ENCODE measurements around the gene SLC38A10. TPM values are rescaled to one million over a fixed set of nuclear protein-coding genes. Genes with fewer than 3 reads are reported as not detected.

The SLC38A10 gene
- polyA plus RNA-seq, 1 donor (not counting 4 experiments of a cell fraction or from before 2014, with no cell fraction given): 16.8 TPM

- Histone ChIP-seq H3K27ac (ENCODE audit: control insufficient read depth, insufficient read depth, low read length) (no peak overlapping the region), H3K4me3 (ENCODE audit: control insufficient read depth in 2 of 3, extremely low read depth in 1 of 3, insufficient read depth in 2 of 3, low read depth in 1 of 3, low read length in 3 of 3) (no peak overlapping the region), H4K20me1 (ENCODE audit: control insufficient read depth, extremely low read depth, insufficient read depth, low read length) (no peaks in the 10 kb centered on the region), H3K9ac (ENCODE audit: control insufficient read depth, extremely low read depth, insufficient read depth, low read length) (no peak overlapping the region), H3K9me3 (ENCODE audit: control insufficient read depth, low read depth, low read length) (no peaks in the 10 kb centered on the region), H3K27me3 (ENCODE audit: control insufficient read depth, extremely low read depth, insufficient read depth, low read length) (no peaks in the 10 kb centered on the region), H3K4me1 (ENCODE audit: control insufficient read depth, extremely low read depth, insufficient read depth, low read length) (no peaks in the 10 kb centered on the region), H3K36me3 (ENCODE audit: control insufficient read depth in 2 of 2, extremely low read depth in 1 of 2, insufficient read depth in 2 of 2, low read length in 2 of 2) (peaks cover 12 to 13% of the 10 kb centered on the region in 2 experiments), H3K9me1 (ENCODE audit: control insufficient read depth, extremely low read depth, insufficient read depth, low read length) (no peaks in the 10 kb centered on the region), H2AFZ (ENCODE audit: control insufficient read depth, low read length) (no peak overlapping the region), H3K4me2 (ENCODE audit: control insufficient read depth, extremely low read depth, insufficient read depth, low read depth, low read length) (no peak overlapping the region), H3K79me2 (ENCODE audit: control insufficient read depth, insufficient read depth, low read length) (no peaks in the 10 kb centered on the region)
- TF ChIP-seq CTCF (optimal IDR thresholded peaks at IDR 0.05 in 1 of 3, IDR thresholded peaks at IDR 0.05 in 1 of 3, conservative IDR thresholded peaks at IDR 0.05 in 1 of 3; ENCODE audit: extremely low read depth in 1 of 3, insufficient read depth in 2 of 3, low read length in 3 of 3) (no peak), EZH2 (IDR thresholded peaks at IDR 0.05; ENCODE audit: low read length) (no peak)
- DNase-seq (ENCODE audit: low read depth, low spot score): no peak
- dilution Hi-C loops (cut with MboI; ENCODE audit: extremely low pct_ligation_motif_present, low sequenced_read_pairs): no loop called here
- FAIRE-seq: no peak
Measured at GRCh38 chr17:81246679-81247338, 48.3 kb downstream of the SLC38A10 start.

GRCh38 chr17:81246343-81246670 lies 48.8 kb downstream of the SLC38A10 start:
- H4K20me1 ChIP-seq (ENCODE audit: control insufficient read depth, extremely low read depth, insufficient read depth, low read length): no peaks in the 10 kb centered on the region
- H3K4me1 ChIP-seq (ENCODE audit: control insufficient read depth, extremely low read depth, insufficient read depth, low read length): no peaks in the 10 kb centered on the region
- peaks cover 3% of the 10 kb centered on the region for H3K79me2 ChIP-seq (ENCODE audit: control insufficient read depth, insufficient read depth, low read length)
- TF ChIP-seq EZH2 (IDR thresholded peaks at IDR 0.05; ENCODE audit: low read length) (no peak), CTCF (optimal IDR thresholded peaks at IDR 0.05 in 1 of 3, IDR thresholded peaks at IDR 0.05 in 1 of 3, conservative IDR thresholded peaks at IDR 0.05 in 1 of 3; ENCODE audit: extremely low read depth in 1 of 3, insufficient read depth in 2 of 3, low read length in 3 of 3) (no peak)
- H3K4me2 ChIP-seq (ENCODE audit: control insufficient read depth, extremely low read depth, insufficient read depth, low read depth, low read length): no peak overlapping the region
- no peak overlapping the region for H2AFZ ChIP-seq (ENCODE audit: control insufficient read depth, low read length)
- DNase-seq (ENCODE audit: low read depth, low spot score) (no peak), FAIRE-seq (no peak)
- no peak overlapping the region for H3K27ac ChIP-seq (ENCODE audit: control insufficient read depth, insufficient read depth, low read length)
- H3K9me3 ChIP-seq (ENCODE audit: control insufficient read depth, low read depth, low read length): no peaks in the 10 kb centered on the region
- H3K4me3 ChIP-seq (ENCODE audit: control insufficient read depth in 2 of 3, extremely low read depth in 1 of 3, insufficient read depth in 2 of 3, low read depth in 1 of 3, low read length in 3 of 3): no peak overlapping the region
- no peaks in the 10 kb centered on the region for H3K9me1 ChIP-seq (ENCODE audit: control insufficient read depth, extremely low read depth, insufficient read depth, low read length)
- H3K36me3 ChIP-seq (ENCODE audit: control insufficient read depth in 2 of 2, extremely low read depth in 1 of 2, insufficient read depth in 2 of 2, low read length in 2 of 2): peaks cover 10 to 15% of the 10 kb centered on the region in 2 experiments
- H3K9ac ChIP-seq (ENCODE audit: control insufficient read depth, extremely low read depth, insufficient read depth, low read length): no peak overlapping the region
- no peaks in the 10 kb centered on the region for H3K27me3 ChIP-seq (ENCODE audit: control insufficient read depth, extremely low read depth, insufficient read depth, low read length)
- dilution Hi-C loops (cut with MboI; ENCODE audit: extremely low pct_ligation_motif_present, low sequenced_read_pairs): no loop called here
